GM12873 (cell line): ENCODE data around the gene SLC35B2.

Experiments
- CTCF ChIP-seq: IDR thresholded peaks from 2 replicates; pipeline ENCODE4 v1.5.1; 2012; ENCODE audit warnings: low read depth, mild to moderate bottlenecking, moderate library complexity, low read length, control low read depth; ENCODE audit not compliant: insufficient read depth; ENCODE audit errors: missing control alignments

Gene SLC35B2

GRCh38 chr6:44301782-44302564 is 44.6 kb upstream of the SLC35B2 start:
- TF ChIP-seq CTCF: no peak

GRCh38 chr6:44301106-44301505 is 43.8 kb upstream of the SLC35B2 start:
- TF ChIP-seq CTCF: no peak

DNA sequence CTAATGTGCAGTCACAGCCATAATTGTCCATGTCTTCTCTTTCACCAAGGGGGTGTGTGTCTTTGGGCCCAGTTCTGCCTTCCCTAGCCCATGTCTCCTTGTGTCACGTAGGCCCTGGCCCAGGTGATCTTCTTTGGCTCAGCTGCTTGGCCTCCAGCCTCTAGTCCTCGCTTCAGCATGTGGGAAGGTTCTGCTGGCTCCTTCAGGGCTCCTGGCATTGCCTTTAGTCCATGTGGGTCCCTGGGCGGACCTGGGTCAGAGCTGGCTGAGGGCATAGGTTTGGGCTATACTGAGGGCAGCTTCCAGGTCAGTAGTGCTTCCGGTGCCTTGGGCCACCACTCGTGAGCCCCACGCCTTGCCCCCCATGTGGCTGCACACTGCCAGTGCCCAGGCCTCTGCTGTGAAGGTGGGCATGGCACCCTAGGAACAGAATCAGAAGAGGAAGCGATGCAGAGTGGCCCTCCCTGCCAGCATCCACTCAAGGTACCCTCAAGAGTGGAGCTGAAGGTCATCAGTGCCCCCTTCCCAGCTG is 43.0 kb upstream of the SLC35B2 start:
- no peak for TF ChIP-seq CTCF

- no peak for TF ChIP-seq CTCF
These were observed 41.5 kb upstream of the SLC35B2 start for GRCh38 chr6:44298864-44299263.

DNA sequence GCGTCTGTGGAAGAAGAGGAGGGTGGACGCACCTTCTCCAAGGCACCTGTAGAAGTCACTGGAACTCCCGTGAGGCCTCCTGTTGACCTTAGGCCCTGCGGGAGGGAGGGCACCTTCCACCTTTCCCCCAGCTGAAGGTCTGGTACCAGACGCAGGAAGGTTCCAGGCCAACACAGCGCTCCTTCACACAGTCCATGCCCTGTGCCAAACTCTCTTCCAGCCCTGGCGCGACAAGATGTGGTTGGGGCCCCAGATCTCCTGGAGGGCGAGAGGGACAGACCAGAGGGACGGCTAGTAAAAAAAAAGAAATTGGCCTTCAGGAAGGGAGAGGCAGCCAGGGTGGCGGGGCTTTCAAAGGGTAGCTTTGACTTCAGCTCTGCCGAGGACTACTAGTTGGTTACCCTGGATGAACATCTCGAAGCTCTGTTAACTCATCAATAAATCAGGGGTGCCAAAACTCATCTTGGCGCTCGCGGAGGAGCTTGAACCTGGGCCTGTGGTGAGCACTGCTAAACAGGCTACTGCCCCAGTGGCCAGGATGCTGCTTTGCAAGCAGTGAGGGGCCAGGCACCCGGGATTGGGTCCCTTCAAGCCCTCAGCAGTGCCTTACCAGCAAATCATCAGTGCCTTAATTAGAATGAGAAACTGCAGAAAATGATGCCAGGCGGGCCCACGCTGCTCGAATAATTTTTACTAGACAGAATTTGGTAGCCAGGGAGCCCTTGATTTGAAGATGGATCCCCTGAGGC is 40.9 kb upstream of the SLC35B2 start:
- TF ChIP-seq CTCF: no peak

DNA sequence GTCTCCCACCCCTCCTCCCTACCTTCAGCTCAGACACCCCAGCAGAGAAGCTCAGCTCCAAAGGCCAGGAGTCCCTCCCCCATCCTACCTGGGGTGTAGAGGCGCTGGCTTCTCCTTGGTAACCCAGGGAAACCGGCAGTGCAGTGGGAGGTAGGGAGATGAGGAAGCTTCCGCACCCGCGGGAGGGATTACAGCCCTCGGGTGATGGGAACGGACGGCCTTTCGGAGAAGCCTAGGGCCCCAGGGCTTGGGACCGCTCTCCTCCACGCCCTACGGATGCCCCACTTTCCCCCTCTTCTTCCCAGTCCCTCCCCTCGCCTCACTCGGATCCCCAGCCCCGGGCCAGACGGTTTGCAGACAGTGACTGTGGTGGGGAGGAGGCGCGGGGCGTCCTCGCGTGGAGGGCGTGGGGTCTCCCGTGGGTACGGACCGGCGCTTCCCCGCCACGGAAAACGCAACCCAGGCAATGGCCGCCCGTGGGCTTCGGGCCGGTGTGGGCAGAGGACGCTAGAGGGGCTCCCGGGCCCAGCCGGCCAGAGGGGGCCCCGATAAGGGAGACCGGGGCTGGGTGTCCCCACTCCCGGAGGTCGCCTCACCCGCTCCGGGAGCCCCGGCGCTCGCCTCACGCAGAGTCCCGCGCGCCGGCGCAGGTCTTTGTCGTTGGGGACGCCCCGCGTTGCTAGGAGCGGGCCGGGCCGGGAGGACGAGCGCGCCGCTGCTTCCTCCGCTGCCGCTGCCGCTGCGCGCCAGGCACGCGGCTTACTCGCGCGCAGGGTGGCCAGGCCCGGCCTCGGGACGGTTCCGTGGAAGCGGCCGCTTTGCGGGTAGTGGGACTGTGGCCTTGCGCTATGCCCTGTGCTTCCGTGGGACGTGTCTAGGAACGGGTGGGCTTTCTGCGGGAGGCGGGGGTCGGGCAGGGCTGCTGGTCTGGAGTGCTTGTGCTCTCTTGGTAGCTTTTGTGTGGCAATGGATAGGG is 40.0 kb upstream of the SLC35B2 start:
- no peak for TF ChIP-seq CTCF
